Stimulated activated CD4-positive, alpha-beta T cell treated with anti-CD3 and anti-CD28 coated beads, Interleukin-1b, Interleukin-23, amount 100 ng/mL, for 4 hours (primary cell): Measurements from ENCODE around the gene FEN1.

Experiments
- DNase-seq, 2 donors: peaks; one replicate each; pipeline ENCODE4 v3.0.0-alpha.2; 2020; ENCODE audit warnings: low read depth in 2 of 2

The FEN1 gene

GRCh38 chr11:61795459-61795858, 2.7 kb downstream of the FEN1 start:
- DNase-seq, result no peak

- DNase-seq, result no peak
These were observed 3.3 kb downstream of the FEN1 start for GRCh38 chr11:61795876-61796526.

DNA sequence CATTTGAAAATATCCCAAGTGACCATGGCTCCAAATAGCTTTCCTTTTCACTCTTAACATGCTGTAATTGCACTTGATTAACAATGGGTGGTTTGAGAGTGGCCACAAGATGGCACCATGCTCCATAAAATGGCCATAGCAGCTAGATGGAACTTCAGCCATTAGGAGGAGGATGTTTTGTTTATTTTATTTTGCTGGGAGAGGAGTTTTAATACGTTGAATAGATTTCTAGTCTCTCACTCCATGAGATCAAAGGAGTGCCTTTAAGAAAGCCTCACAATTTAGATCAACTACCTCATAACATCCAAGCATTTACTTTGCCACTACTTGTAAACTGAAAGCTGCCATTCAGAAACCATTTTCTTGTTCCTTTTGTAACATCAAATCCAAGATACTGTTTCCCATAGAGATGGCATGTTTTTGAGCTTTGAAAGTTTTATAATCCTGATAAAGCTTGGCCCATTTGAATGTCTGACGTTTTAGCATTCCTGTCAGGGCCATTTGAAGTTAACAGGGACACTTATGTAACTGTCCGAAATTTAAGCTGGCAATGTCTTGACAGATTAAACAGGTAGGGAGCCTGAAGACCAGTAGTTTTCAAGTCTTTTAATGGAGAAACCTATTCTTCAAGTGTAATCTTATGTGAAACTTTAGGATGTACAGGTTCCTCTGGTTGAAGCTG, 4.7 kb downstream of the FEN1 start:
- peak; percentile 38 to 62 for DNase-seq

DNA sequence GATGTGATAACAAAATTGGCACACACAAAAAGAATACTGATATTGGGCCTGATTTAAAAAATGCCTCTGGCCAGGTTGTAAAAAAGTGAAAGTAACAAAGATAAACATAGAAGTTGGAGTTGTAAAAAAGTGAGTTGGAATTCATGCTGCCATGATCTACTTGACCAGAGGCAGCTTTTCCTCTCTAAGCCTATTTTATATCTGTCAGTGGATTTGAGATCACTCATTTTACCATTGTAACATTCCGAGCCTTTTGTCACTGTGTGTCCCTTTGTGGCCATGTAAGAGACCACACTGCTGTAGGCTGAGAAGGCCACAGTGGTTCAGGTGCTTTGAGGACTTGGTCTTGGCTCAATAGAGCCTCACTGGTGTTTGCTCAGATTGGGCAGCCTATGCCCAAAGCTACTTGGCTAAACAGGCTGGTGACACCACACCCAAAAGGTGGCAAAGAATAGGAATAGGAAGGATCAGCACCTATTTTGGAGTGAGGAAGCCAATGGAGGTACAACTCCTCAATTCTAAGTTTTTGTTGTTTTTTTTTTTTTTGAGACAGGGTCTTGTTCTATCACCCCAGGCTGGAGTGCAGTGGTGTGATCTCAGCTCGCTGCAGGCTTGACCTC, 7.1 kb downstream of the FEN1 start:
- no peak for DNase-seq

DNA sequence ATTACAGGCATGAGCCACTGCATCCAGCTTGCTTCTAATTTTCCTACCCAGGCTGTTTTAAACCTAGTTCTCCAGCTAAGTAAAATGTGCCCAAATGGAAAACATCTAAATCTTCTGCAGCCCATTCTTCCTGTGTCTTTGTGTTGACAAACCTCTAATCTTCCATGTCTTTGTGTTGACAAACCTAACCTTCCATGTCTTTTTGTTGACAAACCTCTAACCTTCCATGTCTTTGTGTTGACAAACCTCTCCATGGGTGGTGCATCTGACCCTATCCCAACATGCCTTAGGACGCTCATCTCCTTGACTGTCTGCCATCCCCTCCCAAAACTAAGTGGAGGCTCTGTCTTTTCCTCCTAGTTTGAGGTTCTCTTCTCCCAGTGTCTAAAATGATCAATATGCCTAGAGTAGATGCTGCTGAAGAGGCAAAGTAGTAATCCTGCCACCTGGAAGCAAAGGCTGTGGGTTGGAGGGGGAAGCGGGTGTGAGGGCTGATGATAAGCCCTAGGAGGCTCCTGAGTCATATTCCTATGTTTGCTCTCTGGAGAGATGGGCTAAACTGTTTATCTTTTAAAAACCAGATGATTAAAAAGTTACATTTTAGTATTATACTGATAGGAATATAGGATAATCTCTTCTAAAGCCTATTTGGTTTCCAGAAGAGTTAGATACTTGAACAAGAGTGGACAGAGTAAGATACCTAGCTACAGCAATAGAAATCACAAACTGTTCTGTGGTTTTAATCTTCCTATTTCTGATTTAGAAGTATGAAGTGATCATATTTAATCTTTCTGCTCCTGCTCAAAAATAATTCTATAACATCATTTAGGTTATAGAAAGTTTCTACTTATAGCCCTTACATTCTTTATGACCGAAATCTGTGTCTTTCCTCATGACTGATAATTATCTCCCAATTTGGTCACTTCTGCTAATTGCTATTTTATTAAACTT, 7.9 kb downstream of the FEN1 start:
- no peak for DNase-seq

DNA sequence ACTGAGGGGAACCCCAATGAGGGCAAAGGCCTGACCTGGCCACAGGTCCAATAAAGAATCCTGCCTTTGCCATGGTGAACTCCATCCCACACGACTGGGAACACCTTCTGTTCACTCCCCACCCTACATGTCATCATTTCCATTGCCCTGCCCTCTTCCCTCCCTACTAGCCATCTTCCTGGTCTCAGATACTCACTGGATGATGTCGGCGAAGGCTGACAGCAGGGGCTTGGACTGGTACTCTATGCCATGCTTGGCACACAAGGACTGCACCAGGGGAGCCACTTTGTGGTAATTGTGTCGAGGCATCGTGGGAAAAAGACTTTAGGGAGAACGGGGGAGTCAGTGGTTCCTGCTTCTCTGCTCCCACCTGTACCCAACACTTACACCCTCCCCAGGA, 9.9 kb downstream of the FEN1 start:
- DNase-seq, result no peak

- DNase-seq, result no peak
These were observed 11.4 kb downstream of the FEN1 start for GRCh38 chr11:61803889-61804647.

DNA sequence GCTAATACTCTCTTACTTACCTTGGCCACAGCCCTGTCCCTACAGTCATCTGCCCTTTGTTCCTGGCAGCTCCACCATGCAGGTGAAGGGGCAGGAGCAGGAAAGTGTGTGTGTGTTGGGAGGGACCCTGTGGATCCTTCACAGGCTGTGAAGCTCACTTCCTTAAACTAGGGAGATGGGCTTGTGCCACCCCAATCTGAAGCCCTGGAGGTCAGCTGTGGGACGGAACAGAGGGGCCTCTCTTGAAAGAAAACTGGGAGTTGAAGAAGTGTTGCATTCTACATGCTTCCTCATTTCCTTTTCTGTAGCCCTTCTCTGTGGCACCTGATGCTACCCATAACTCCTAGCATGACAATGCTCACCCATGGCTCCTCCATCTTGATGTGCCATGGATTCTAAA, 12.4 kb downstream of the FEN1 start:
- DNase-seq, result no peak

- no peak for DNase-seq
These were observed 14.1 kb downstream of the FEN1 start for GRCh38 chr11:61806785-61807184.

- no peak for DNase-seq
These were observed 18.0 kb downstream of the FEN1 start for GRCh38 chr11:61810671-61811175.

- DNase-seq, result no peak
These were observed 19.1 kb downstream of the FEN1 start for GRCh38 chr11:61811831-61812230.

DNA sequence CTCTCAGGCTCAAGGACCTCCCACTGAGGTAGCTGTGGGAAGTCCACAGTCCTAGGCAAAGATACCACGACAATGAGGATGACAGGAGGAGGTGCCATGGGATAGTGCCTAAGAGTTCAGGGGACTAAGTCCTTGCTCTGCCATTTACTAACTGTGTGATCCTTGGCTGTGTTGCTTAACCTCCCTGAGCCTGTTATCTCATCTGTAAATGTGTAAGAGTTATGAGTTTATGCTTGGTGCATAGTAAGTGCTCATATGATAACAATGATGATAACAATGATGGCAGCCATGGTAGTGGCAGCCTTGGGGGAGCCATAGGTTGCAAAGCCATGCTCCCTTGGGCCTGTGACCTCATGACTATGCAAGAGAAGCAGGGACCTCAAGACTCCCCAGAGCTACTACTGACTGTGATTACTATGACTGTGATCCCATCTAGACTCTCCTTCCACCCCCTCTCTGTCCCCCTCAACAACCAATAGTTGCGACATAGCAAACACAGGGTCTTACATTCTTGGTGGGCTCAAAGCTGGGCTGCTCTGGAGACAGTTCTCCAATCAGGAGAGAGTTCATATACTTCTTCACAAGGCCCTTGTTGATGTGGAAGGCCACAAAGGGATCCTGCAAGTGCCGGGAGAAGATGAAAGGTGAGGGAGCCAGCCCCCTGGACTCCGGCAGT, 20.2 kb downstream of the FEN1 start:
- DNase-seq, result no peak

GRCh38 chr11:61814247-61814957, 21.7 kb downstream of the FEN1 start:
- DNase-seq, result no peak

DNA sequence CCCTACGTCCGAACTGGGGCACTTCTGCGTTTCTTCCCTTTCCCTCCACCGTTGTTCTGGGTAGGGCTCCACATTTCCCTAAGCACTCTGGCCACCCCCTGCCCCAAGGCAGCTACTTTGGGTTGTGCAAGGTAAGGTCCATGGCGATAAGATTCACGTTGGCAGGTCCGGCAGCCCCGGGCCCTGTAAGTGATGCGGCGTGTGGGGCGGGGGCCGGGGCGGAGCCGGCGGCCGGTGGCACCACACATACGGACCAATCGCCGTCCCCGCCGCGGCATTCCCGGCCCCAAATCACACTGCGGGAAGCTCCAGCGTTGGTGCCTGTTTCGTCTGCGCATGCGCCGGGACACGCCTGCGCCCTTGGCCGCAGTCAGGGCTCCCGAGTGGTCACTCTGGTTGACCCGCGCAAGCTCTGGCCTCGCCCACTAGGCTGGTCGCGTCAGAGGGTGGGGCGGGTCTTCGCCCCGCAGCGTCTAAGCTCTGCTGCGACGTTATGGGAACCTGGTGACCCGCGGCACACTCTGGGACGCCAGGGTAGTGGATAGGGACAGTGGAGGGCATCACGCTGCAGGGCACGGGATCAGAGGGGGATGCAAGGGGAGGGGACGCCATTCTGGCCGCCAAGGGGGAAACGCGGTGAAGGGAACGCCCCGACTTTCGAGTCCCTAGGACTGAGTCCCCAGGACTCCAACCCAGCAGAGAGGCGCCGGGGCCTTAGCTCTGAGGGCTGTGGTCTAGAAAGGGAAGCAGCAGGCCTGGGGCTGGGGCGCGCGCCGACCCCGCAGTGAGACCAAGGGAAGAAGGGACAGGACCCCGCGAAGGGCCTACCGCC, 22.5 kb downstream of the FEN1 start:
- DNase-seq, result peak in 1 of 2 donors; percentile 37

- DNase-seq, result peak; percentile 42 to 46
These were observed 23.4 kb downstream of the FEN1 start for GRCh38 chr11:61815790-61816735.

GRCh38 chr11:61816736-61817455, 24.2 kb downstream of the FEN1 start, which contains the start of gene FADS1:
TSS of gene FADS1 (minus strand) at chr11:61817003. CDS start at chr11:61816929, 74 bp downstream.
- peak; percentile 49 to 69 for DNase-seq
